HepG2 (cell line): ENCODE measurements around the gene SYCE3. TPM values are rescaled to one million over a fixed set of nuclear protein-coding genes. Genes with fewer than 3 reads are reported as not detected.
A peak's percentile ranks its signal among the peaks of the same experiment; 100 is the strongest.

Experiments used
- ATAC-seq: fragments of 200-7000 bp; cut with Tn5 transposase; 3 replicates; pipeline ENCODE4 v1.9.1; 2020; ENCODE audit warnings: mild to moderate bottlenecking, moderate library complexity
- BruUV-seq: library from RNA; stranded (reverse); fragments of 400-500 nt; replicated peaks from 2 replicates; lab custom pipeline; 2021; lab: Mats Ljungman, UMichigan
- CTCF ChIA-PET: fragments of 300-600 bp; formaldehyde crosslinking; extraction: SDS; loops from one replicate; lab custom pipeline; 2021; ENCODE audit warnings: low total read pairs, inconsistent platforms, low intra/inter-chr PET ratio; lab: Yijun Ruan, JAX
- POLR2A ChIA-PET: fragments of 350-600 bp; sonication (Branson Sonifier 250); formaldehyde crosslinking; loops from one replicate; lab custom pipeline; 2020; ENCODE audit warnings: antibody characterized with exemption, inconsistent platforms; lab: Yijun Ruan, JAX
- DNase-seq: peaks from one replicate; pipeline ENCODE4 v3.0.0-alpha.2; 2015; ENCODE audit warnings: low spot score
- FAIRE-seq: peaks from 3 replicates; lab custom pipeline; 2011; peaks lifted over from hg19 to GRCh38; lab: Jason Lieb, UNC
- H2AFZ ChIP-seq: one replicate; pipeline ENCODE4 v1.6.1; 2011; ENCODE audit warnings: low read length, inconsistent platforms
- H3K27ac ChIP-seq: fragments of 300-600 bp; 3 replicates; pipeline ENCODE4 v1.8.0; 2011; ENCODE audit warnings: mixed run types, mild to moderate bottlenecking, mixed read lengths, low read length, inconsistent platforms; ENCODE audit not compliant: insufficient read depth; ENCODE audit errors: extremely low read length
- H3K27me3 ChIP-seq, 2 experiments: fragments of 200-600 bp in 1 of 2; 2 replicates in 1 of 2; 3 replicates in 1 of 2; pipeline versions ENCODE4 v1.6.0 to v1.8.0; 2011; ENCODE audit warnings: low read length in 2 of 2, mild to moderate bottlenecking in 2 of 2, moderate library complexity in 2 of 2, inconsistent platforms in 1 of 2; ENCODE audit not compliant: insufficient read depth in 2 of 2, control insufficient read depth in 1 of 2
- H3K36me3 ChIP-seq, 2 experiments: fragments of 200-600 bp in 1 of 2; replicated peaks in 1 of 2; 2 replicates in 1 of 2; 3 replicates in 1 of 2; pipeline versions ENCODE4 v1.5.1 to v1.8.0; 2011; ENCODE audit warnings: low read length in 2 of 2, inconsistent platforms in 1 of 2; ENCODE audit not compliant: insufficient read depth in 2 of 2, control insufficient read depth in 1 of 2
- H3K4me1 ChIP-seq: 2 replicates; pipeline ENCODE4 v1.5.1; 2012; ENCODE audit warnings: low read length, inconsistent platforms; ENCODE audit not compliant: insufficient read depth
- H3K4me2 ChIP-seq: 2 replicates; pipeline ENCODE4 v1.6.0; 2011; ENCODE audit warnings: low read depth, low read length, inconsistent platforms
- H3K4me3 ChIP-seq, 3 experiments: fragments of 200-600 bp in 1 of 3; sonication (generic), shearing (Covaris generic) in 1 of 3; replicated peaks in 1 of 3; 2 replicates each; pipeline ENCODE4 v1.5.1; 2011 to 2016; ENCODE audit warnings: low read length in 3 of 3, inconsistent platforms in 2 of 3, low read depth in 2 of 3, mild to moderate bottlenecking in 2 of 3, control low read depth in 1 of 3, mixed read lengths in 1 of 3; ENCODE audit not compliant: insufficient read depth in 1 of 3
- H3K79me2 ChIP-seq: one replicate; pipeline ENCODE4 v1.6.1; 2011; ENCODE audit warnings: low read length, inconsistent platforms; ENCODE audit not compliant: insufficient read depth
- H3K9ac ChIP-seq: 2 replicates; pipeline ENCODE4 v1.6.0; 2011; ENCODE audit warnings: mild to moderate bottlenecking, low read depth, low read length, inconsistent platforms; ENCODE audit not compliant: insufficient read depth
- H3K9me3 ChIP-seq: 2 replicates; pipeline ENCODE4 v1.5.1; 2012; ENCODE audit warnings: mild to moderate bottlenecking, low read length
- H4K20me1 ChIP-seq: 2 replicates; pipeline ENCODE4 v1.6.0; 2011; ENCODE audit warnings: inconsistent platforms, mild to moderate bottlenecking, low read length, moderate library complexity; ENCODE audit not compliant: insufficient read depth
- ATF7-NPFF ChIP-seq: sonication (generic); formaldehyde crosslinking; IDR thresholded peaks from 2 replicates; pipeline ENCODE4 v1.8.1; 2023; ENCODE audit warnings: mild to moderate bottlenecking, low read depth, missing genetic modification reagents, moderate library complexity
- CAMTA2 ChIP-seq: sonication (generic); formaldehyde crosslinking; IDR thresholded peaks from 2 replicates; pipeline ENCODE4 v1.4.0; 2020; ENCODE audit warnings: mild to moderate bottlenecking, missing genetic modification reagents, borderline replicate concordance
- CCAR2 ChIP-seq: fragments of 200-400 bp; formaldehyde crosslinking; optimal IDR thresholded peaks from 2 replicates; pipeline ENCODE3; 2018; ENCODE audit warnings: low read depth, mild to moderate bottlenecking, low read length, moderate library complexity
- CHCHD3 ChIP-seq: sonication (generic); formaldehyde crosslinking; IDR thresholded peaks from 2 replicates; pipeline ENCODE4 v1.8.0; 2022; ENCODE audit warnings: mild to moderate bottlenecking, missing genetic modification reagents, moderate library complexity
- HES4 ChIP-seq: sonication (generic); formaldehyde crosslinking; IDR thresholded peaks from 2 replicates; pipeline ENCODE4 v1.9.0; 2021; ENCODE audit warnings: mild to moderate bottlenecking, missing genetic modification reagents, borderline replicate concordance
- NFYB ChIP-seq: sonication (generic); formaldehyde crosslinking; IDR thresholded peaks from 2 replicates; pipeline ENCODE4 v1.4.0; 2020; ENCODE audit warnings: missing genetic modification reagents
- NRL ChIP-seq: sonication (generic); formaldehyde crosslinking; IDR thresholded peaks from 2 replicates; pipeline ENCODE4 v1.5.0; 2020; ENCODE audit warnings: missing genetic modification reagents, mild to moderate bottlenecking, moderate library complexity, borderline replicate concordance
- PRPF4 ChIP-seq: fragments of 200-400 bp; formaldehyde crosslinking; IDR thresholded peaks from 2 replicates; pipeline ENCODE4 v1.6.1; 2016; ENCODE audit warnings: low read length, low read depth; ENCODE audit not compliant: poor library complexity, severe bottlenecking
- SNRNP70 ChIP-seq: fragments of 200-400 bp; formaldehyde crosslinking; IDR thresholded peaks from 2 replicates; pipeline ENCODE4 v1.6.1; 2017; ENCODE audit warnings: mild to moderate bottlenecking, low read depth, low read length, moderate library complexity
- STAT5B ChIP-seq: sonication (generic); formaldehyde crosslinking; IDR thresholded peaks from 2 replicates; pipeline ENCODE4 v1.4.0; 2020; ENCODE audit warnings: missing genetic modification reagents
- TCF12 ChIP-seq, 2 experiments: fragments of 450-650 bp in 1 of 2; sonication (generic) in 1 of 2; formaldehyde crosslinking in 1 of 2; IDR thresholded peaks; 2 replicates each; pipeline versions ENCODE4 v1.6.1 to v1.8.0; 2017 to 2022; ENCODE audit warnings: antibody characterized with exemption in 1 of 2, mild to moderate bottlenecking in 1 of 2, missing genetic modification reagents in 1 of 2, moderate library complexity in 1 of 2
- ZMAT3 ChIP-seq: sonication (generic); formaldehyde crosslinking; conservative IDR thresholded peaks from 2 replicates; pipeline ENCODE4 v1.7.0; 2021; ENCODE audit warnings: missing genetic modification reagents
- ZNF234 ChIP-seq: sonication (generic); formaldehyde crosslinking; conservative IDR thresholded peaks from 2 replicates; pipeline ENCODE4 v1.5.1; 2020; ENCODE audit warnings: mild to moderate bottlenecking, missing genetic modification reagents
- ZNF326 ChIP-seq: sonication (generic); formaldehyde crosslinking; IDR thresholded peaks from 2 replicates; pipeline ENCODE4 v1.4.0; 2020; ENCODE audit warnings: missing genetic modification reagents, borderline replicate concordance
- ZNF784 ChIP-seq: sonication (generic); formaldehyde crosslinking; IDR thresholded peaks from 2 replicates; pipeline ENCODE4 v1.5.1; 2020; ENCODE audit warnings: missing genetic modification reagents, mild to moderate bottlenecking, borderline replicate concordance
- ZNF790 ChIP-seq: sonication (generic); formaldehyde crosslinking; IDR thresholded peaks from 2 replicates; pipeline ENCODE4 v1.8.0; 2022; ENCODE audit warnings: missing genetic modification reagents, mild to moderate bottlenecking, borderline replicate concordance
- ZSCAN21 ChIP-seq: sonication (generic); formaldehyde crosslinking; IDR thresholded peaks from 2 replicates; pipeline ENCODE4 v1.8.0; 2022; ENCODE audit warnings: mild to moderate bottlenecking, missing genetic modification reagents, moderate library complexity, borderline replicate concordance
- WGBS: methylation state at CpG from one replicate; pipeline ENCODE4 v1.1.6; 2017; ENCODE audit warnings: low lambda C conversion rate; 5-methylcytosine and 5-hydroxymethylcytosine counted together
- in situ Hi-C: cut with HindIII; loops from 2 replicates; pipeline ENCODE4 v1.10.0; 2017; ENCODE audit warnings: low pct_unique_long_range_greater_than_20kb; ENCODE audit not compliant: extremely low pct_ligation_motif_present
- intact Hi-C: fragments of 100-400 bp; cut with micrococcal nuclease; formaldehyde crosslinking; loops from one replicate; pipeline ENCODE4 v1.10.0; 2022; ENCODE audit not compliant: unreplicated experiment
- polyA plus RNA-seq, 8 experiments: library from polyadenylated mRNA; depleted of rRNA in 3 of 8; stranded (reverse) in 7 of 8; unstranded in 1 of 8; fragments of >200 nt; fragmentation: Illumina TruSeq in 4 of 8; extraction: Trizol in 4 of 8; gene quantifications; 2 replicates each; pipeline versions ENCODE4 v1.2.1 to v1.2.3, GENCODE V29; 2011 to 2016; ENCODE audit warnings: low read depth in 4 of 8, missing spikeins in 1 of 8, mixed read lengths in 1 of 8; ENCODE audit not compliant: insufficient read depth in 1 of 8
- total RNA-seq, 5 experiments: library from RNA; depleted of rRNA; stranded (reverse); fragments of >200 nt; fragmentation: Illumina TruSeq; extraction: Trizol; gene quantifications; 2 replicates each; pipeline ENCODE4 v1.2.3, GENCODE V29; 2016; ENCODE audit warnings: low read depth in 1 of 5
- TF ChIP-seq, protein P1 (sequence below): sonication (generic); formaldehyde crosslinking; IDR thresholded peaks from 2 replicates; pipeline ENCODE4 v1.8.0; 2022; ENCODE audit warnings: missing genetic modification reagents, low read depth, mild to moderate bottlenecking, borderline replicate concordance
- TF ChIP-seq, protein P2 (sequence below): sonication (generic); formaldehyde crosslinking; IDR thresholded peaks from 2 replicates; pipeline ENCODE4 v1.4.0; 2020; ENCODE audit warnings: mild to moderate bottlenecking, low read depth, missing genetic modification reagents

The SYCE3 gene
- total and polyA plus RNA-seq, 2 of the 13 experiments (the other 11 are each of a cell fraction or from before 2014, with no cell fraction given), result not detected

GRCh38 chr22:50529416-50529896 lies 33.3 kb downstream of the SYCE3 start (continued):
- 0 out of 2 replicates have a peak, but pooled peaks have one; percentile 8 for TF ChIP-seq ATF7-NPFF (CRISPR knock-in tag)
- no peak for TF ChIP-seq TCF12 (IDR thresholded peaks at IDR 0.05)
- TF ChIP-seq TCF12 (CRISPR knock-in tag; IDR thresholded peaks at IDR 0.05), result 0 out of 2 replicates have a peak, but pooled peaks have one; percentile 39
- no peak for TF ChIP-seq CCAR2
- TF ChIP-seq SNRNP70, result 0 out of 2 replicates have a peak, but pooled peaks have one; percentile 5
- TF ChIP-seq PRPF4, result peak; percentile 66
- TF ChIP-seq NRL (CRISPR knock-in tag), result peak; percentile 69; the same call in 1 of the 2 replicates
- TF ChIP-seq ZNF326 (CRISPR knock-in tag), result 0 out of 2 replicates have a peak, but pooled peaks have one; percentile 56
- peak; percentile 31; the same call in 1 of the 2 replicates for TF ChIP-seq CHCHD3 (CRISPR knock-in tag)
- no peak for TF ChIP-seq ZNF784 (CRISPR knock-in tag)

GRCh38 chr22:50528682-50529415 lies 33.9 kb downstream of the SYCE3 start:
- peaks cover 72% of the 10 kb centered on the region for H3K4me1 ChIP-seq
- BruUV-seq, result no TSS peak
- no peak for DNase-seq
- no peak overlapping the region for H2AFZ ChIP-seq
- peaks cover 14% of the 10 kb centered on the region for H3K79me2 ChIP-seq
- ChIA-PET POLR2A (interaction anchor here (0.9 to 2.5 kb wide), 8 partner anchors 9 to 171 kb away, joined by 3 to 10 read pairs (median 6); partner anchors contain the start of genes KLHDC7B, LMF2, NCAPH2 and SYCE3), CTCF (no interaction called here)
- H4K20me1 ChIP-seq, result peaks cover 8% of the 10 kb centered on the region
- intact Hi-C loops, result loop anchor here (5.0 kb wide), 1 partner anchor 33 kb away; the partner anchor contains the start of gene SYCE3
- FAIRE-seq, result no peak
- no peak overlapping the region for H3K4me2 ChIP-seq
- in situ Hi-C loops, result no loop called here
- H3K27me3 ChIP-seq, result 0 out of 5 replicates have a peak, but pooled peaks cover 0 to 4% of the 10 kb centered on the region in 2 experiments
- H3K4me3 ChIP-seq, result no peak overlapping the region; a peak in 1 of 6 replicates
- H3K9me3 ChIP-seq, result no peaks in the 10 kb centered on the region
- H3K36me3 ChIP-seq, result no peaks in the 10 kb centered on the region
- ATAC-seq, result no peak
- H3K9ac ChIP-seq, result no peak overlapping the region
- WGBS, result 59% methylated on average over 3 of the region's 15 CpGs
- H3K27ac ChIP-seq, result no peak overlapping the region
- TF ChIP-seq, protein P1, sequence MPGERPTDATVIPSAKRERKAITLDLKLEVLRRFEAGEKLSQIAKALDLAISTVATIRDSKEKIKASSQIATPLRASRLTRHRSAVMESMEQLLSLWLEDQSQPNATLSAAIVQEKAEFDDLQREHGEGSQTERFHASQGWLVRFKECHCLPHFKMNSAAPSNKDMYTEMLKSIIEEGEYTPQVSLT (CRISPR knock-in tag), result no peak
- no peak for TF ChIP-seq HES4 (CRISPR knock-in tag)
- no peak for TF ChIP-seq STAT5B (CRISPR knock-in tag)
- TF ChIP-seq ZNF790 (CRISPR knock-in tag), result no peak
- no peak for TF ChIP-seq CAMTA2
- TF ChIP-seq, protein P2, sequence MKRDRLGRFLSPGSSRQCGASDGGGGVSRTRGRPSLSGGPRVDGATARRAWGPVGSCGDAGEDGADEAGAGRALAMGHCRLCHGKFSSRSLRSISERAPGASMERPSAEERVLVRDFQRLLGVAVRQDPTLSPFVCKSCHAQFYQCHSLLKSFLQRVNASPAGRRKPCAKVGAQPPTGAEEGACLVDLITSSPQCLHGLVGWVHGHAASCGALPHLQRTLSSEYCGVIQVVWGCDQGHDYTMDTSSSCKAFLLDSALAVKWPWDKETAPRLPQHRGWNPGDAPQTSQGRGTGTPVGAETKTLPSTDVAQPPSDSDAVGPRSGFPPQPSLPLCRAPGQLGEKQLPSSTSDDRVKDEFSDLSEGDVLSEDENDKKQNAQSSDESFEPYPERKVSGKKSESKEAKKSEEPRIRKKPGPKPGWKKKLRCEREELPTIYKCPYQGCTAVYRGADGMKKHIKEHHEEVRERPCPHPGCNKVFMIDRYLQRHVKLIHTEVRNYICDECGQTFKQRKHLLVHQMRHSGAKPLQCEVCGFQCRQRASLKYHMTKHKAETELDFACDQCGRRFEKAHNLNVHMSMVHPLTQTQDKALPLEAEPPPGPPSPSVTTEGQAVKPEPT, result no peak
- TF ChIP-seq ZSCAN21 (CRISPR knock-in tag), result peak; percentile 32; the same call in 1 of the 2 replicates
- TF ChIP-seq ZNF234 (CRISPR knock-in tag), result no peak
- no peak for TF ChIP-seq ZMAT3 (CRISPR knock-in tag)
- TF ChIP-seq NFYB (CRISPR knock-in tag), result no peak
